ENCODE results near the gene TMEM185A.
"Not testable (repeated sequence)": the region's sequence is repeated elsewhere in the genome, so short reads cannot be mapped to it uniquely, and the experiment has no call there.

DNA sequence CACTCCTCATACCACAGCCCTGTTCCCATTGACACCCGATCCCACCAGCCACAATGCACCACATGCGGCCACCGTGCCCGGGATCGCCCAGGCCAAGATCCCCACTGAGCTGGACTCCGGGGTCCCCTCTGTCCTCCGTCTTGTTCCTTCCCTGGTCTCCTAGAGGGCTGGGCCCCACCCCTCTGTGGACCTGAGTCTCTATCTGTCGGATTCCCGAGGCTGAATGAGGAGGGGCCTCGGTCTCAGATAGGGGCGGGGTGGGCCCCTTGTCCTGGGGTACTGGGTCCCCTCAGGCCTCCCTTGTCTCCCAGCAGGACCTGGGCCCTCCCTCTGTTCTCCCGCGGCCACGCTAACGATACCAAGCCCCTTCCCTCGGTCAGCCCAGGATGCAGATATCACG lies 46.0 kb downstream of the TMEM185A start:
- not testable (repeated sequence) for TF ChIP-seq CTCF (conservative IDR thresholded peaks at IDR 0.05 in 1 of 2, IDR thresholded peaks at IDR 0.05 in 1 of 2; ENCODE audit: extremely low read depth in 1 of 2, insufficient read depth in 1 of 2, low read depth in 1 of 2, low read length in 2 of 2); EZH2 (IDR thresholded peaks at IDR 0.05; ENCODE audit: borderline replicate concordance, low read length)

All from mammary epithelial cell (primary cell).